CD4-positive, alpha-beta T cell treated with Interleukin-10 for 1 hour (primary cell): ENCODE results near the gene RIPOR2.

Experiments used
- DNase-seq: peaks from one replicate; pipeline ENCODE4 v3.0.0-alpha.2; 2020

RIPOR2 gene

DNA sequence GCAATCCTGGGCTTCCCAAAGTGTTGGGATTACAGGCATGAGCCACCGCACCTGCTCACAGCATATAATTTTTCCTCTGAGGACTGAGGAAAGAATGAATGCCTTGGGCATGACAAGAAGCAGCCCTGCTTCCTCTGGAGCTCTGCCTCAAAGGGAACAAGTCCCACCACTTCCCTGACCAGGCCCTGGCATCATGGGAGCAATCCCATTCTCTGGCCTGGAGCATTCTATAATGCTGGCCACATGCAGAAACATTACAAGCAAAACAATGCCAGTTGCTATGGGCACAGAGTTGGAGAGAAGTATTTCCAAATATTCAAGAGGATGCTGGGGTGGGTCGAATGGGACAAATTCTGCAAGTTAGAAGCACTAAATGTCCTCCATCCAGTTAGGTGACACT, 95.6 kb downstream of the RIPOR2 start:
- DNase-seq: no peak

- peak; percentile 23 for DNase-seq
These were observed 96.8 kb downstream of the RIPOR2 start for GRCh38 chr6:24838994-24839393.

- no peak for DNase-seq
These were observed 97.7 kb downstream of the RIPOR2 start for GRCh38 chr6:24838081-24838480.

- no peak for DNase-seq
These were observed 99.7 kb downstream of the RIPOR2 start for GRCh38 chr6:24836109-24836508.

DNA sequence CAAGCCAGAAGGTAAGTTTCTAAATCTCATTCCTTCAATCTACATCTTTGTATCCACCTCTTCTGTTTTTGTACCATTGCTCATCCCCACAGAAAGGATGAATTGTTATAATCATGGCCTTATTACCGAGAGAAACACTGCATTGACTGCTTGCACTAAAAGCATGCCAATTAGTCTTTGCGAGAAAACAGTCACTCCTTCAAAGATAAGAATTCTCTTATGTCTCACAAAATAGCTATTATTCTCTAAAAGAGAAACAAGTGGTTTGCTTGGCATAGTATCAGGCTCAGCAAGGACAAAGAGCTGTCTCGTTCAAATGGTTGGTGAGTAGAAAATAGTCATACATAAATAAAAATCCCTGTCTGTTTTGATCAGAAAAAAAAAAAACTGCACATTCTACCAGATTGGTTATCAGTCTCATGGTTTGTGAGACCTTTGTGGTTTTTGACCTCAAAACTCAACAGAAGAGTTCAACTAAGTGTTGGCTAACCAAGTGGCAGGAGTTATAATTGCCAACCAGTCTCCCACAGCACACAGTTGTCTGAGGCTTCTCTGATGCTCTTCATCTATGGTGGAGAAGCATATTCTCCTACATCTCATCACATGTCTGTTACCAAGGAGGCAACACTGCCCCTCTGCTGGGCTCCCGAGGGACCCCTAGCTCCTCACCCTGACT, 101.9 kb downstream of the RIPOR2 start:
- DNase-seq: peak; percentile 13

DNA sequence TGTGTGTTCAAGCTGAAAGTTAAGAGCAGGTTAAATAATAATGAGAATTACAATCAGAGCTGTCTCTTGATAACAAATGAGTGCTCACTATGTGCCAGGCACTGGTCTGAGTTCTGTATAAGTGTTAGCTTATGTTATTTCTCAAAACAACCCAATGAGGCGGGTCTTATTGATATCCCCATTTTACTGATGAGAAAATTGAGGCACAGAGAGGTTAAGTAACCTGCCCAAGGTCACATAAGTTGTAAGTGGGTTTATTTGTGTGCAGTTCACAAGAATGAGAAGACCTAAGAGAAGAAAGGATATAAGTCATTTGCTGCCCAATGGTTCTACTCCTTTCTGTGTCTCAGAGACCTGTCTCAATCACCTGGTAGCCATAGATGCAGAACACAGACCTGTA, 103.0 kb downstream of the RIPOR2 start:
- DNase-seq: no peak

DNA sequence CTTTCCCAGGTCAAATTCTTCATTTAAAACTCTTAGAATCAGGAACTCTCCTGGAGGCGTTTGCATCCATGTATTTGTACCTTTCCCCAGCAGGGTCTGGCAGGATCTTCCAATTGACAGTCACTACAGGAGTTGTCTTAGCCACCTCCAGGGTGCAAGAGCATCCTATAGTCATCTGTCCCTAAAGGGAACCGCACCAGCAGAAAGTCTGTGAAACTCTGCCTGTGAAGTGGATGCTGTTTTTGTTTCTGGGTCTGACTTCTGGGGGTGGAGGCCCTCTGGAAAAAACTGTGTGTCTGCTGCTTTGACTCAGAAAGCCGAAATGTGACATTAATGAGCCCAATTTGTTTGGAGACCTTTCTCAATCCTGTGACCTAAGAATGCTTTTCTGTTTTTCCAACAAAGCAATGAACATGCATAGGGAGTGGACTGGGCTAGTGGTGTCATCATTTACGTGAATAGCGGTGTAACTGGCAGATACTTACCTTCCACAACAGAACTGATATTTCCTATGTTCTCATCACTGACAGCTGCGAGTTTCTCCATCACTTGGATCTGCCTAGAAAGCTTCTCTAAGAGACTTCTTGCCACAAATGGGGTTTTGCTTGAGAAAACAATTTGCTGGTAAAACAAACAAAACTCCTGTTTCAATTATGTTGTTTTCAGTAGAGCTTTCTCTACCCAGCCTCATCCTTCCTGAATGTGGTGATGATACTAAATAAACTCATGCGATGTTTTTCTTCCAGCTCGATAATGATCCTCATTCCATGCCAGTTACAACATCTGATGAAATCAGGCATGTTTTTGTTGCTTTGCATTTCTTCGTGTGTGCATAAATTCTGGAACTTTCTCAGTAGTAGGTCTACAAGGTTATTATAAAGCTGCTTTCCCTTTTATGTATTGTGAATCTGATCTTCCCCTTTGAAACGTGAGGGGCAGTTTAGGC, 103.7 kb downstream of the RIPOR2 start:
- DNase-seq: no peak

- DNase-seq: no peak
These were observed 106.1 kb downstream of the RIPOR2 start for GRCh38 chr6:24829657-24830056.

DNA sequence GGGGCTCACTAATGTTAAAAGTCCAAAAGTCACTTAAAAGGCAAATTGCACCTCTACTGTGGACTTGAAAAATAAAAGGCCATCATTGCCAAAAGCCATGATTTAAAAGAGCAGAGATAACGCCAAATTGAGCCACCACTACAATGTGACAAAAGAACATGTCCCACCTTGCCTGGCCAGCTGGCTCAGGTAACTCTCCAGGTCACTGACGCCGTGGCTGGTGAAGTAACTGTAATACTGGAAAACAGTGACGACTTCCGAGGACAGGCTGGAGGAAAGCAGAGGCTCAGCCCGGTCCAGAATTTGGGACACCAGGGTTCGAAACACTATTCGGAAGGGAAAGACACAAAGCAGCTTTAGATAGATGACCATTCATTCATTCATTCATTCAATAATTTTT, 107.8 kb downstream of the RIPOR2 start:
- no peak for DNase-seq

GRCh38 chr6:24827162-24827561, 108.6 kb downstream of the RIPOR2 start:
- DNase-seq: no peak

DNA sequence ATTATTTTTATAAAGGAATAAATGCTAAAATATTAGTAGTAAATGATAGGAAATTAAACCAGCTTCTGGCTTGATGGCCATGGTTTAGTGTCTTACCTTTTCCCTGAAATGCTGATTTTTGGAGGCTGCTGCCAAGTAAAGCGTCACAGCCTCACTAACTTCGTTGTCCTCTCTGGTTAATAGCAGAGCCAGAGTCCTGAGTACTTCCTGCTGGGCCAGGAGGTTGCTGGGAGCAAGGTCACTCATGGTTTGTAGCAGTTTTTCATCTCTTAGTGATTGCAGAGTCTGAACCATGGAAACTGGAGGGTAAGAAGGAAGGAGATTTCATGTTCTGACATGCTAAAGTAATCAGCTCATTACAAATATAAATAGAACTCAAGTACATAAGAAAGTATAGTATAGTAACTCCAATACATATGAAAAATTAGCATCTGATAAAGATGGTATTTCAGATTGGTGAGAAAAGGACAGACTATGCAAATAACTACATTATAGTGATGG, 110.6 kb downstream of the RIPOR2 start:
- DNase-seq: no peak

- no peak for DNase-seq
These were observed 111.4 kb downstream of the RIPOR2 start for GRCh38 chr6:24824142-24824938.

GRCh38 chr6:24823185-24823584, 112.6 kb downstream of the RIPOR2 start:
- no peak for DNase-seq

GRCh38 chr6:24822696-24823095, 113.1 kb downstream of the RIPOR2 start:
- DNase-seq: no peak

- no peak for DNase-seq
These were observed 113.8 kb downstream of the RIPOR2 start for GRCh38 chr6:24821860-24822444.

DNA sequence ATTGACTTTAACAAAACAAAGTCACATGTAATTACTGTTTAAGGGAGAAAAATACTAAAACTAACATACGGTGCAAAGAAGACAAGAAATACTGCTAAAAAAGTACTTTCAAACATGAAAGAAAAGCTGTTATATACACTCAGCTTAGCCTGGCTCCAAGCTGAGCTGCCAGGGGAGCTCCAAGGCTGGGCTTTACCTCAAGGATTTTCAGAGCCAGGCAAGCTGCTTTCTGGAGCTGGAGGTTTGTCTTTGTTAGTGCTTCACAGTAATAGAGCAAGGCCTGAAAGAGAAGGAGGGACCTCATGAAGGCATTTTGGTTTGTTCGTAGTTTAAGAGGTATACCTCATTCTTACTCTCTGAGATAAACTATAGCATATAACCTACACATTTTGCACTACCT, 117.4 kb downstream of the RIPOR2 start:
- no peak for DNase-seq

GRCh38 chr6:24809728-24810127, 126.0 kb downstream of the RIPOR2 start:
- DNase-seq: no peak

DNA sequence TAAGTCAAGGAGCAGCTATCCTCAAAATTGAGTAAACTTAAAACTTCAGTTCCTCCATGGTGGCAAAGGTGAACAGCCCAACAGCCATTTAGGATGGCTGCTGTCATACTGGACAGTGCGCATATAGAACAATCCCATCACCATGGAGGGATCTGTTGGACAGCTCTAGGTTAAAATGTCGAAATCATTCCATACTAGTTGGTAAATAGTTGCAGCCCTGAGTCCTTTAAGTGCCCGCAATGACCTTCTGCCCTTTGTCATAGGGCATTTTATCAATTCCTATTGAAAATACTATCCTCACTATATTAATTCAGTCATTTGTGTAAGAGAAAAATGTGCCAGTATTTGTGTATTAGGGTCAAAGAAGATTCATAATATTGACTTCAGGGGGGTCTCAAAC, 128.2 kb downstream of the RIPOR2 start:
- DNase-seq: no peak

- DNase-seq: no peak
These were observed 133.3 kb downstream of the RIPOR2 start for GRCh38 chr6:24802271-24803059.

GRCh38 chr6:24799541-24799915, 136.2 kb downstream of the RIPOR2 start:
- DNase-seq: no peak

DNA sequence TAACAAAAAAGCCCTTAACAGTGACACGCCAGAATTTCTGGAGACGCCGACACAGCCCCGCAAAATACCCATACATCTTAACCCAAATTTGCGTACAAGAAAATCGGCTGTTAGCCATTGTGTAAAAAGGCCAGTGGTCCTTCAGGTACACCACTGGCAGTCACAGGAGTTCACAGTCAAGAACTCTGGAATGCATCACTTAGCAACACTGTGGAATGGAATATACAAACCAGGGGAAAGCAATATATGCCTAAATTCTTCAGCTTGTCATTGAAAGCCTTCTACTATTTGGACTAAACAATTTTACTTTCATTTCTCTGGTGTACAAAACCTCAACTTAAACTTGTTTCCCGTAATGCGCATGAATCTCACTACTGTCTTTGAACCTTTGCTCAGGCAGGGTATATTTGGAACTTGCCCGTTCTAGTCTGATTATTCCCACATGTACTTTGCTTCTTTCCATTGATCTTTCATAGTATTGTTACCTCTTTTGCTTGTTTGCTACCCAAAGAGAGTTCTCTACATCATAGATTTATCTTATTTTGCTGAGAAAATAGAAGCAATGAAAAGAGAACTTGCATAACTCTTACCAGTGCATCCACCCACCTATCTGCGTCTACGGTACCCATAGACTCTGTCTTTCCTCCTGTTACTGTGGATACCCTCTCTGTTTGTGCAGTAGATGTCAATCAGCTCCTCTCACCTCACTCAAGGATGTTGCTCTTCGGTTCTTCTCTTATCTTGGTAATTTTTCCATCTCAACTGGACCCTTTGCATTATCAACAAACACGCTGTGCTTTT, 136.8 kb downstream of the RIPOR2 start, which contains the start of gene ARMH2:
ARMH2 (minus strand) TSS at position 178 of the 801 bp plus-strand sequence; CDS start at position 118, 60 bp downstream.
- DNase-seq: no peak
